GM12878 (cell line): ENCODE data around the gene PITPNB. TPM values are rescaled to one million over a fixed set of nuclear protein-coding genes. Genes with fewer than 3 reads are reported as not detected.

ENCODE experiments used
- ATAC-seq: fragments of 200-7000 bp; cut with Tn5 transposase; 3 replicates; pipeline ENCODE4 v1.9.1; 2020; ENCODE audit warnings: mild to moderate bottlenecking, moderate library complexity
- BruUV-seq: library from RNA; stranded (reverse); fragments of 400-500 nt; replicated peaks from 2 replicates; lab custom pipeline; 2021; lab: Mats Ljungman, UMichigan
- CTCF ChIA-PET: fragments of 300-600 bp; sonication (Branson Sonifier 250); formaldehyde crosslinking; extraction: SDS; loops from one replicate; lab custom pipeline; 2021; ENCODE audit warnings: inconsistent platforms; lab: Yijun Ruan, JAX
- POLR2A ChIA-PET: fragments of 350-600 bp; formaldehyde crosslinking; extraction: SDS; loops from one replicate; lab custom pipeline; 2021; ENCODE audit warnings: inconsistent platforms; lab: Charles Lee
- RAD21 ChIA-PET: fragments of 300-600 bp; sonication (Branson Sonifier 250); formaldehyde crosslinking; loops from one replicate; lab custom pipeline; 2023; ENCODE audit warnings: antibody characterized with exemption; ENCODE audit not compliant: unreplicated experiment; lab: Charles Lee
- SMC1A ChIA-PET: fragments of 300-600 bp; sonication (Branson Sonifier 250); formaldehyde crosslinking; loops from one replicate; lab custom pipeline; 2023; ENCODE audit not compliant: unreplicated experiment, uncharacterized antibody; lab: Charles Lee
- DNase-seq: peaks from one replicate; pipeline ENCODE4 v3.0.0-alpha.2; 2011; ENCODE audit warnings: low read depth, low spot score
- FAIRE-seq: peaks from 3 replicates; lab custom pipeline; 2011; peaks lifted over from hg19 to GRCh38; lab: Jason Lieb, UNC
- H2AFZ ChIP-seq: 2 replicates; pipeline ENCODE4 v1.6.0; 2011; ENCODE audit warnings: low read depth, low read length, control low read depth; ENCODE audit not compliant: control insufficient read depth
- H3K27ac ChIP-seq: 2 replicates; pipeline ENCODE4 v1.5.1; 2011; ENCODE audit warnings: control low read depth; ENCODE audit not compliant: control insufficient read depth, insufficient read depth
- H3K27me3 ChIP-seq, 2 experiments: replicated peaks in 1 of 2; 2 replicates each; pipeline versions ENCODE4 v1.6.0 to v1.6.1; 2011; ENCODE audit warnings: low read length in 1 of 2; ENCODE audit not compliant: control insufficient read depth in 2 of 2, insufficient read depth in 2 of 2
- H3K36me3 ChIP-seq, 2 experiments: 2 replicates each; pipeline ENCODE4 v1.5.1; 2011; ENCODE audit warnings: low read length in 1 of 2; ENCODE audit not compliant: control insufficient read depth in 2 of 2, insufficient read depth in 2 of 2
- H3K4me1 ChIP-seq: 2 replicates; pipeline ENCODE4 v1.6.1; 2011; ENCODE audit warnings: mild to moderate bottlenecking, low read length, moderate library complexity, mixed read lengths; ENCODE audit not compliant: control insufficient read depth, insufficient read depth
- H3K4me2 ChIP-seq: 2 replicates; pipeline ENCODE4 v1.6.0; 2011; ENCODE audit warnings: control low read depth; ENCODE audit not compliant: control insufficient read depth, insufficient read depth
- H3K4me3 ChIP-seq: fragments of 200-600 bp; sonication (generic); 2 replicates; pipeline ENCODE4 v1.5.1; 2016
- H3K79me2 ChIP-seq: 2 replicates; pipeline ENCODE4 v1.6.0; 2011; ENCODE audit warnings: low read length; ENCODE audit not compliant: control insufficient read depth, insufficient read depth
- H3K9ac ChIP-seq: 2 replicates; pipeline ENCODE4 v1.8.0; 2011; ENCODE audit warnings: low read length, control low read depth, mixed read lengths; ENCODE audit not compliant: control insufficient read depth, insufficient read depth
- H3K9me3 ChIP-seq: replicated peaks from 3 replicates; pipeline ENCODE4 v1.5.1; 2011; ENCODE audit warnings: mild to moderate bottlenecking, low read length; ENCODE audit not compliant: control insufficient read depth, insufficient read depth
- H4K20me1 ChIP-seq: 2 replicates; pipeline ENCODE4 v1.6.0; 2011; ENCODE audit not compliant: control insufficient read depth, insufficient read depth
- CBX5 ChIP-seq: sonication (generic); IDR thresholded peaks from 2 replicates; pipeline ENCODE4 v1.6.1; 2016; ENCODE audit warnings: low read depth, moderate library complexity, mild to moderate bottlenecking, inconsistent platforms
- HDGF ChIP-seq: fragments of 450-650 bp; IDR thresholded peaks from 2 replicates; pipeline ENCODE4 v1.6.1; 2016; ENCODE audit warnings: antibody characterized with exemption
- IKZF1 ChIP-seq: fragments of 450-650 bp; conservative IDR thresholded peaks from 2 replicates; pipeline ENCODE4 v1.6.1; 2017; ENCODE audit warnings: antibody characterized with exemption, mild to moderate bottlenecking
- IKZF2 ChIP-seq, 2 experiments: fragments of 450-650 bp; IDR thresholded peaks; 2 replicates each; pipeline ENCODE4 v1.6.1; 2017; ENCODE audit warnings: mild to moderate bottlenecking in 2 of 2, moderate library complexity in 2 of 2
- JUNB ChIP-seq: IDR thresholded peaks from 2 replicates; pipeline ENCODE4 v1.6.1; 2016; ENCODE audit warnings: antibody characterized with exemption, mild to moderate bottlenecking
- KLF5 ChIP-seq: fragments of 450-650 bp; IDR thresholded peaks from 2 replicates; pipeline ENCODE4 v1.6.1; 2014; ENCODE audit warnings: mild to moderate bottlenecking; ENCODE audit not compliant: partially characterized antibody
- MEF2A ChIP-seq: IDR thresholded peaks from 2 replicates; pipeline ENCODE4 v1.6.1; 2011; ENCODE audit warnings: low read depth, mild to moderate bottlenecking, low read length, moderate library complexity; ENCODE audit not compliant: insufficient read depth
- NR2C1 ChIP-seq: fragments of 450-650 bp; IDR thresholded peaks from 2 replicates; pipeline ENCODE4 v1.6.1; 2017; ENCODE audit warnings: antibody characterized with exemption, mild to moderate bottlenecking, moderate library complexity
- RUNX3 ChIP-seq: IDR thresholded peaks from 2 replicates; pipeline ENCODE4 v1.6.1; 2012; ENCODE audit warnings: low read length, inconsistent platforms
- STAT1 ChIP-seq: fragments of 450-650 bp; conservative IDR thresholded peaks from 2 replicates; pipeline ENCODE4 v1.6.1; 2014; ENCODE audit warnings: antibody characterized with exemption, mild to moderate bottlenecking
- SUPT20H ChIP-seq: IDR thresholded peaks from 2 replicates; pipeline ENCODE4 v1.6.1; 2011; ENCODE audit warnings: low read depth, mild to moderate bottlenecking, low read length, moderate library complexity, borderline replicate concordance; ENCODE audit not compliant: control insufficient read depth
- WGBS: methylation state at CpG from one replicate; pipeline ENCODE4 v1.1.6; 2016; ENCODE audit warnings: low lambda C conversion rate; ENCODE audit not compliant: insufficient replicate concordance, insufficient coverage; ENCODE audit errors: missing lambda C conversion rate; 5-methylcytosine and 5-hydroxymethylcytosine counted together
- in situ Hi-C: fragments of 300-500 bp; cut with MboI; formaldehyde crosslinking; loops from 9 replicates; pipeline ENCODE4 v1.14.3; 2018; ENCODE audit warnings: mixed read lengths
- intact Hi-C: fragments of 100-400 bp; cut with micrococcal nuclease; formaldehyde crosslinking; loops from one replicate; pipeline ENCODE4 v1.14.2; 2022; ENCODE audit not compliant: unreplicated experiment
- polyA plus RNA-seq, 11 experiments: library from polyadenylated mRNA; depleted of rRNA in 4 of 11; unstranded in 6 of 11; stranded (reverse) in 5 of 11; fragments of >200 nt; fragmentation: Nextera tagmentation in 4 of 11; fragmentation: Illumina TruSeq in 1 of 11; extraction: Ambion mirVana in 4 of 11; extraction: Trizol in 1 of 11; gene quantifications; 1 replicate in 1 of 11; 2 replicates in 10 of 11; pipeline versions ENCODE4 v1.2.1 to v1.2.3, GENCODE V29; 2011 to 2016; ENCODE audit warnings: inconsistent platforms in 2 of 11, missing spikeins in 2 of 11, low read depth in 1 of 11
- total RNA-seq, 4 experiments: library from RNA; depleted of rRNA in 3 of 4; stranded (reverse); fragments of >200 nt in 3 of 4; fragmentation: Illumina TruSeq in 1 of 4; extraction: Trizol in 1 of 4; gene quantifications; 2 replicates each; pipeline versions ENCODE4 v1.2.1 to v1.2.3, GENCODE V29; 2013 to 2021
- TF ChIP-seq, protein P1 (sequence below): fragments of 450-650 bp; IDR thresholded peaks from 2 replicates; pipeline ENCODE4 v1.6.1; 2017; ENCODE audit warnings: mild to moderate bottlenecking
- TF ChIP-seq, protein P2 (sequence below): IDR thresholded peaks from 2 replicates; pipeline ENCODE4 v1.6.1; 2012; ENCODE audit warnings: low read depth, low read length, improper control_type of control experiment
- TF ChIP-seq, protein P3 (sequence below): fragments of 450-650 bp; IDR thresholded peaks from 2 replicates; pipeline ENCODE4 v1.6.1; 2017; ENCODE audit warnings: borderline replicate concordance
- TF ChIP-seq, protein P4 (sequence below): fragments of 450-650 bp; IDR thresholded peaks from 2 replicates; pipeline ENCODE4 v1.6.1; 2017; ENCODE audit warnings: antibody characterized with exemption, mild to moderate bottlenecking, moderate library complexity

Gene PITPNB
- total and polyA plus RNA-seq, 10 of the 15 experiments (the other 5 are each of a cell fraction or from before 2014, with no cell fraction given): 19.7 to 116 (median 64.9) TPM

DNA sequence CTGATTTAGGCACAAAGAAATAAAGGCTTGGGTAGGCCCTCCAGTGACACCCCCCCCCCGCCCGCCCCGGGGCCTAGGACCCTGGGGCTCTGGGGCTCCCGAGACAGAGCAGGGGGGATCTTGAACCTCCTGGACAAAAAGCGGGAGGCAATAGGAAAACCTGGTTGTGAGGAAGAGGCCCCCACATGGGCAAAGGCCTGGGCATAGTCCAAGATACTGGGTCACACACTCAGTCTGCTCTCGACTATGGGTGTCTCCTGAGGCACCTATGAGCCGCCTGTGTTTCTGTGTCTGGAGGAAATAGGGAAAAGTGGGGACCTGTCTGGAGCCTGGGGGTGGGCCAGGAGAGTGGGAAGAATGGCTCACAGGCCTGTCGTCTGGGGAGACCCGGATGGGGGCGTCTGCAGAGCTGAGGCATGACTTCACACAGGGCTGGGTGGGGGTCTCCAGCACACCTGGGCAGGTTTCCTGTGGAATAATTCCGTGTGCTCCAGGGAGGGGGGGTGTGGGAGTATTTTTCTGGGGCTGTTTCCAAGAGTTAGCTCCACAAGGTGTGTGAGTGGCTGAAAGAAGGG is 115.1 kb downstream of the PITPNB start:
- Histone ChIP-seq H3K9ac (no peak overlapping the region), H3K36me3 (no peaks in the 10 kb centered on the region), H3K4me2 (no peak overlapping the region), H3K79me2 (no peaks in the 10 kb centered on the region), H3K4me1 (no peaks in the 10 kb centered on the region), H3K27me3 (peaks cover 0 to 6% of the 10 kb centered on the region in 2 experiments; a peak in 3 of 4 replicates), H3K4me3 (no peak overlapping the region), H3K9me3 (no peaks in the 10 kb centered on the region), H2AFZ (no peak overlapping the region), H3K27ac (no peak overlapping the region), H4K20me1 (no peaks in the 10 kb centered on the region)
- no TSS peak for BruUV-seq
- ChIA-PET CTCF (no interaction called here), RAD21 (no interaction called here), POLR2A (no interaction called here), SMC1A (no interaction called here)
- WGBS: 13% methylated on average over 11 of the region's 11 CpGs
- FAIRE-seq: no peak
- intact Hi-C loops: loop anchor here (5.0 kb wide), 2 partner anchors 397 to 1047 kb away; no protein-coding TSS in a partner anchor
- in situ Hi-C loops: no loop called here
- DNase-seq: no peak
- ATAC-seq: no peak
- TF ChIP-seq, protein P1, sequence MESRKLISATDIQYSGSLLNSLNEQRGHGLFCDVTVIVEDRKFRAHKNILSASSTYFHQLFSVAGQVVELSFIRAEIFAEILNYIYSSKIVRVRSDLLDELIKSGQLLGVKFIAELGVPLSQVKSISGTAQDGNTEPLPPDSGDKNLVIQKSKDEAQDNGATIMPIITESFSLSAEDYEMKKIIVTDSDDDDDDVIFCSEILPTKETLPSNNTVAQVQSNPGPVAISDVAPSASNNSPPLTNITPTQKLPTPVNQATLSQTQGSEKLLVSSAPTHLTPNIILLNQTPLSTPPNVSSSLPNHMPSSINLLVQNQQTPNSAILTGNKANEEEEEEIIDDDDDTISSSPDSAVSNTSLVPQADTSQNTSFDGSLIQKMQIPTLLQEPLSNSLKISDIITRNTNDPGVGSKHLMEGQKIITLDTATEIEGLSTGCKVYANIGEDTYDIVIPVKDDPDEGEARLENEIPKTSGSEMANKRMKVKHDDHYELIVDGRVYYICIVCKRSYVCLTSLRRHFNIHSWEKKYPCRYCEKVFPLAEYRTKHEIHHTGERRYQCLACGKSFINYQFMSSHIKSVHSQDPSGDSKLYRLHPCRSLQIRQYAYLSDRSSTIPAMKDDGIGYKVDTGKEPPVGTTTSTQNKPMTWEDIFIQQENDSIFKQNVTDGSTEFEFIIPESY: no peak
- TF ChIP-seq SUPT20H (no peak), KLF5 (no peak), MEF2A (no peak), NR2C1 (no peak), CBX5 (no peak), HDGF (no peak), IKZF1 (no peak), JUNB (no peak), STAT1 (no peak), RUNX3 (no peak), IKZF2 (IDR thresholded peaks at IDR 0.05) (no peak)
- TF ChIP-seq, protein P2, sequence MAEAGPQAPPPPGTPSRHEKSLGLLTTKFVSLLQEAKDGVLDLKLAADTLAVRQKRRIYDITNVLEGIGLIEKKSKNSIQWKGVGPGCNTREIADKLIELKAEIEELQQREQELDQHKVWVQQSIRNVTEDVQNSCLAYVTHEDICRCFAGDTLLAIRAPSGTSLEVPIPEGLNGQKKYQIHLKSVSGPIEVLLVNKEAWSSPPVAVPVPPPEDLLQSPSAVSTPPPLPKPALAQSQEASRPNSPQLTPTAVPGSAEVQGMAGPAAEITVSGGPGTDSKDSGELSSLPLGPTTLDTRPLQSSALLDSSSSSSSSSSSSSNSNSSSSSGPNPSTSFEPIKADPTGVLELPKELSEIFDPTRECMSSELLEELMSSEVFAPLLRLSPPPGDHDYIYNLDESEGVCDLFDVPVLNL: no peak
- TF ChIP-seq, protein P3, sequence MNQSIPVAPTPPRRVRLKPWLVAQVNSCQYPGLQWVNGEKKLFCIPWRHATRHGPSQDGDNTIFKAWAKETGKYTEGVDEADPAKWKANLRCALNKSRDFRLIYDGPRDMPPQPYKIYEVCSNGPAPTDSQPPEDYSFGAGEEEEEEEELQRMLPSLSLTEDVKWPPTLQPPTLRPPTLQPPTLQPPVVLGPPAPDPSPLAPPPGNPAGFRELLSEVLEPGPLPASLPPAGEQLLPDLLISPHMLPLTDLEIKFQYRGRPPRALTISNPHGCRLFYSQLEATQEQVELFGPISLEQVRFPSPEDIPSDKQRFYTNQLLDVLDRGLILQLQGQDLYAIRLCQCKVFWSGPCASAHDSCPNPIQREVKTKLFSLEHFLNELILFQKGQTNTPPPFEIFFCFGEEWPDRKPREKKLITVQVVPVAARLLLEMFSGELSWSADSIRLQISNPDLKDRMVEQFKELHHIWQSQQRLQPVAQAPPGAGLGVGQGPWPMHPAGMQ: no peak
- TF ChIP-seq, protein P4, sequence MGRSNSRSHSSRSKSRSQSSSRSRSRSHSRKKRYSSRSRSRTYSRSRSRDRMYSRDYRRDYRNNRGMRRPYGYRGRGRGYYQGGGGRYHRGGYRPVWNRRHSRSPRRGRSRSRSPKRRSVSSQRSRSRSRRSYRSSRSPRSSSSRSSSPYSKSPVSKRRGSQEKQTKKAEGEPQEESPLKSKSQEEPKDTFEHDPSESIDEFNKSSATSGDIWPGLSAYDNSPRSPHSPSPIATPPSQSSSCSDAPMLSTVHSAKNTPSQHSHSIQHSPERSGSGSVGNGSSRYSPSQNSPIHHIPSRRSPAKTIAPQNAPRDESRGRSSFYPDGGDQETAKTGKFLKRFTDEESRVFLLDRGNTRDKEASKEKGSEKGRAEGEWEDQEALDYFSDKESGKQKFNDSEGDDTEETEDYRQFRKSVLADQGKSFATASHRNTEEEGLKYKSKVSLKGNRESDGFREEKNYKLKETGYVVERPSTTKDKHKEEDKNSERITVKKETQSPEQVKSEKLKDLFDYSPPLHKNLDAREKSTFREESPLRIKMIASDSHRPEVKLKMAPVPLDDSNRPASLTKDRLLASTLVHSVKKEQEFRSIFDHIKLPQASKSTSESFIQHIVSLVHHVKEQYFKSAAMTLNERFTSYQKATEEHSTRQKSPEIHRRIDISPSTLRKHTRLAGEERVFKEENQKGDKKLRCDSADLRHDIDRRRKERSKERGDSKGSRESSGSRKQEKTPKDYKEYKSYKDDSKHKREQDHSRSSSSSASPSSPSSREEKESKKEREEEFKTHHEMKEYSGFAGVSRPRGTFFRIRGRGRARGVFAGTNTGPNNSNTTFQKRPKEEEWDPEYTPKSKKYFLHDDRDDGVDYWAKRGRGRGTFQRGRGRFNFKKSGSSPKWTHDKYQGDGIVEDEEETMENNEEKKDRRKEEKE: no peak
